OCI-LY3 (cell line): ENCODE data around the gene CHD9.

Source experiments
- H2AFZ ChIP-seq: fragments of 200-600, 300-600 bp; shearing (Covaris generic); 2 replicates; pipeline ENCODE4 v1.6.0; 2014; ENCODE audit warnings: antibody characterized with exemption, low read depth, low read length
- H3K27ac ChIP-seq: fragments of 200-600, 300-600 bp; sonication (generic); 2 replicates; pipeline ENCODE4 v1.5.1; 2014; ENCODE audit warnings: mild to moderate bottlenecking, low read length, moderate library complexity, mixed read lengths
- H3K27me3 ChIP-seq: fragments of 200-600, 300-600 bp; sonication (generic); 2 replicates; pipeline ENCODE4 v1.6.1; 2014; ENCODE audit warnings: low read depth, low read length, mixed read lengths
- H3K36me3 ChIP-seq: fragments of 200-600, 300-600 bp; sonication (generic); replicated peaks from 2 replicates; pipeline ENCODE3; 2014; ENCODE audit warnings: low read depth, low read length, mixed read lengths
- H3K4me1 ChIP-seq: fragments of 300-600, 200-600 bp; sonication (generic); 2 replicates; pipeline ENCODE4 v1.6.1; 2014; ENCODE audit warnings: low read length, mixed read lengths
- H3K4me2 ChIP-seq: fragments of 200-600, 300-600 bp; sonication (generic); 2 replicates; pipeline ENCODE4 v1.6.1; 2014; ENCODE audit warnings: low read length, mixed read lengths
- H3K4me3 ChIP-seq: fragments of 300-600, 200-600 bp; sonication (generic); 2 replicates; pipeline ENCODE4 v1.5.1; 2014; ENCODE audit warnings: antibody characterized with exemption, mild to moderate bottlenecking, low read length, moderate library complexity
- H3K79me2 ChIP-seq: fragments of 300-600, 200-600 bp; shearing (Covaris generic); 2 replicates; pipeline ENCODE4 v1.6.1; 2014; ENCODE audit warnings: mild to moderate bottlenecking, low read length, mixed read lengths
- H3K9ac ChIP-seq: fragments of 300-600, 200-600 bp; shearing (Covaris generic); 2 replicates; pipeline ENCODE4 v1.6.0; 2014; ENCODE audit warnings: mild to moderate bottlenecking, low read length, moderate library complexity
- H3K9me3 ChIP-seq: fragments of 200-600, 300-600 bp; shearing (Covaris generic); 2 replicates; pipeline ENCODE4 v1.6.1; 2014; ENCODE audit warnings: low read length, mixed read lengths; ENCODE audit not compliant: insufficient read depth
- H4K20me1 ChIP-seq: fragments of 200-600, 300-600 bp; sonication (generic); 2 replicates; pipeline ENCODE4 v1.6.1; 2016; ENCODE audit warnings: low read length, mixed read lengths; ENCODE audit not compliant: insufficient read depth
- CTCF ChIP-seq: fragments of 200-600, 300-600 bp; sonication (generic); IDR thresholded peaks from 2 replicates; pipeline ENCODE4 v1.5.1; 2014; ENCODE audit warnings: antibody characterized with exemption, low read length, low read depth
- EZH2phosphoT487 ChIP-seq: fragments of 200-600 bp; shearing (Covaris generic); IDR thresholded peaks from 2 replicates; pipeline ENCODE4 v1.6.1; 2018; ENCODE audit warnings: antibody characterized with exemption, mixed run types, low read depth

Gene CHD9

GRCh38 chr16:53334581-53334980 lies 279.8 kb downstream of the CHD9 start:
- no peak overlapping the region for H3K9ac ChIP-seq
- H3K4me2 ChIP-seq: no peak overlapping the region
- no peaks in the 10 kb centered on the region for H3K79me2 ChIP-seq
- no peaks in the 10 kb centered on the region for H3K36me3 ChIP-seq
- no peaks in the 10 kb centered on the region for H4K20me1 ChIP-seq
- no peak for TF ChIP-seq EZH2phosphoT487
- TF ChIP-seq CTCF: no peak
- no peaks in the 10 kb centered on the region for H3K27me3 ChIP-seq
- H3K4me3 ChIP-seq: no peak overlapping the region
- H3K27ac ChIP-seq: no peak overlapping the region
- no peaks in the 10 kb centered on the region for H3K4me1 ChIP-seq
- H3K9me3 ChIP-seq: no peaks in the 10 kb centered on the region
- H2AFZ ChIP-seq: no peak overlapping the region

- H4K20me1 ChIP-seq: no peaks in the 10 kb centered on the region
- TF ChIP-seq EZH2phosphoT487 (no peak), CTCF (no peak)
These were observed 282.5 kb downstream of the CHD9 start for GRCh38 chr16:53337294-53337693.

GRCh38 chr16:53341792-53342191 lies 287.0 kb downstream of the CHD9 start:
- Histone ChIP-seq H3K9me3 (no peaks in the 10 kb centered on the region), H2AFZ (no peak overlapping the region), H3K9ac (no peak overlapping the region), H3K79me2 (no peaks in the 10 kb centered on the region), H3K4me2 (no peak overlapping the region), H3K27ac (no peak overlapping the region), H3K4me3 (no peak overlapping the region), H3K27me3 (no peaks in the 10 kb centered on the region), H3K4me1 (no peaks in the 10 kb centered on the region), H3K36me3 (no peaks in the 10 kb centered on the region), H4K20me1 (no peaks in the 10 kb centered on the region)
- TF ChIP-seq CTCF (no peak), EZH2phosphoT487 (no peak)

More at GRCh38 chr16:53337294-53337693, 282.5 kb downstream of the CHD9 start:
- Histone ChIP-seq H3K4me2 (no peak overlapping the region), H3K79me2 (no peaks in the 10 kb centered on the region), H2AFZ (no peak overlapping the region), H3K9me3 (no peaks in the 10 kb centered on the region), H3K4me3 (no peak overlapping the region), H3K4me1 (no peaks in the 10 kb centered on the region), H3K27ac (no peak overlapping the region), H3K27me3 (no peaks in the 10 kb centered on the region), H3K9ac (no peak overlapping the region), H3K36me3 (no peaks in the 10 kb centered on the region)

- H4K20me1 ChIP-seq: no peaks in the 10 kb centered on the region
- no peak for TF ChIP-seq EZH2phosphoT487
- no peak for TF ChIP-seq CTCF
- H3K4me3 ChIP-seq: no peak overlapping the region
- H3K9ac ChIP-seq: no peak overlapping the region
- H2AFZ ChIP-seq: no peak overlapping the region
- H3K27ac ChIP-seq: no peak overlapping the region
- no peaks in the 10 kb centered on the region for H3K36me3 ChIP-seq
- no peak overlapping the region for H3K4me2 ChIP-seq
- no peaks in the 10 kb centered on the region for H3K9me3 ChIP-seq
- 0 out of 2 replicates have a peak, but pooled peaks cover 7% of the 10 kb centered on the region for H3K4me1 ChIP-seq
- H3K79me2 ChIP-seq: no peaks in the 10 kb centered on the region
- no peaks in the 10 kb centered on the region for H3K27me3 ChIP-seq
These were observed 300.3 kb downstream of the CHD9 start for GRCh38 chr16:53355064-53355463.
